PC-3 (cell line): Measurements from ENCODE around the gene SYT15.

ENCODE experiments used
- CTCF ChIP-seq: fragments of 300-600 bp; sonication (generic); conservative IDR thresholded peaks from 2 replicates; pipeline ENCODE4 v1.5.1; 2017; ENCODE audit warnings: antibody characterized with exemption, low read depth, mild to moderate bottlenecking, low read length
- EZH2phosphoT487 ChIP-seq: fragments of 300-600 bp; sonication (generic); IDR thresholded peaks from 2 replicates; pipeline ENCODE4 v1.6.1; 2018; ENCODE audit warnings: mild to moderate bottlenecking, antibody characterized with exemption, low read length, borderline replicate concordance

GRCh38 chr10:46546591-46547540 lies 32.1 kb upstream of the SYT15 start:
- TF ChIP-seq CTCF (no peak), EZH2phosphoT487 (no peak)
